ENCODE data around the gene C5orf58. TPM values are rescaled to one million over a fixed set of nuclear protein-coding genes. Genes with fewer than 3 reads are reported as not detected.

C5orf58 gene
- total and polyA plus RNA-seq, 8 donors = 0.34 to 0.72 (median 0.43) TPM; not detected in 2

DNA sequence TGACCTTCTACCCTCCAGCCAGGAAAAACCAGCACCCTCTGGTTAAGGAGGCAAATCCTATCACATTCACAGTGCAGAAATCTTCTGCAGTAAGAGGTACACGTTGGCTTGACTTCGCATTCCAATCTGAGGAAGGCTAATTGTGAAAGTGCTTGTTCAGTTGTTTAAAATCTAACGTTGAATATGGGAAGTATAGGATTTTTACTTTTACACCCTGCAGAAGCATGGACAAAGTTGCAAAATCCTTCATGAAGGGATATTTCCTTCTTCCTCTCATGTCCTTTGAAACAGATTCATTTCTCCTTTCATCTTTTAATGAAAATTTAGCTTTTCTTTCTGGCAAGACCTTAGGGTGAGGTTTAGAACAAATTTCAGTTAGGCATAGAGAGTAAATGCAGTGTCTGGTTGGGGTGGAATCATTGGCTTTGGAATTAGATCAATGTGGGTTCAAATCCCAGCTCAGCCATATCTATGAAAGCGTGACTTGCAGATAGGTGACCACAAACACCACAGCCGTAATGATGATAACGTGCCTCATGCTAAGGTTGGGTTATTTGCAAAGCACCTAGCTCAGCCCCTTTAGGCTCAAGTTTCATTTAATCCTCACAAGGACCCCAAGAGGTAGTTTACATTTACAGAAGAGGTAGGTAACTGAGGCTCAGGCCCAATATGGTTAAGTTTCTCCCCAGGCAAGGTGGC is 42.2 kb upstream of the C5orf58 start:
- DNase-seq (no peak), ATAC-seq (no peak)
- Histone ChIP-seq H3K4me1 (no peaks in the 10 kb centered on the region), H3K27me3 (no peaks in the 10 kb centered on the region), H3K27ac (no peak overlapping the region), H3K9me3 (no peaks in the 10 kb centered on the region), H3K36me3 (no peaks in the 10 kb centered on the region), H3K4me3 (no peak overlapping the region)
- TF ChIP-seq, protein P1, sequence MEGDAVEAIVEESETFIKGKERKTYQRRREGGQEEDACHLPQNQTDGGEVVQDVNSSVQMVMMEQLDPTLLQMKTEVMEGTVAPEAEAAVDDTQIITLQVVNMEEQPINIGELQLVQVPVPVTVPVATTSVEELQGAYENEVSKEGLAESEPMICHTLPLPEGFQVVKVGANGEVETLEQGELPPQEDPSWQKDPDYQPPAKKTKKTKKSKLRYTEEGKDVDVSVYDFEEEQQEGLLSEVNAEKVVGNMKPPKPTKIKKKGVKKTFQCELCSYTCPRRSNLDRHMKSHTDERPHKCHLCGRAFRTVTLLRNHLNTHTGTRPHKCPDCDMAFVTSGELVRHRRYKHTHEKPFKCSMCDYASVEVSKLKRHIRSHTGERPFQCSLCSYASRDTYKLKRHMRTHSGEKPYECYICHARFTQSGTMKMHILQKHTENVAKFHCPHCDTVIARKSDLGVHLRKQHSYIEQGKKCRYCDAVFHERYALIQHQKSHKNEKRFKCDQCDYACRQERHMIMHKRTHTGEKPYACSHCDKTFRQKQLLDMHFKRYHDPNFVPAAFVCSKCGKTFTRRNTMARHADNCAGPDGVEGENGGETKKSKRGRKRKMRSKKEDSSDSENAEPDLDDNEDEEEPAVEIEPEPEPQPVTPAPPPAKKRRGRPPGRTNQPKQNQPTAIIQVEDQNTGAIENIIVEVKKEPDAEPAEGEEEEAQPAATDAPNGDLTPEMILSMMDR (IDR thresholded peaks at IDR 0.05) = no peak
- intact Hi-C loops (cut with DNase I) = no loop called here

DNA sequence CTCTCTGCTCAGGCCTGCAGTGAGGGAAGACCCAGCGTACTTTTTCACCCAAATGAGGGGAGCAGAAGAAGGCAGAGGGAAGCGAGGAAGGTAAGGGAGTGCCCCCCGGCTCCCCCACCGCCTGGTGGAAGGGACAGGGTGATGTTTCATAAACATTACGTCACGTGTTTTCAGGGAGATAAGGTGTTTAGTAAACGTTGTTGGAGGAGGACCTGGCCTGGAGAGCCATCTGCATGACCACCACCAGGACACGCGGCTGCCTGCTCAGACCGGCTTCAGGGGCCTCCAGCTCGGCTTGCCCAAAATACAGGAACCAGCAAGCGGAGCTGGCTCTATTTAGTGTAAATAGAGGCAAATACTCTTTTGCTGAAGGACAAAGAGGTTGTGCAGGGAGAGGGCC is 40.0 kb upstream of the C5orf58 start:
- no peak overlapping the region for H3K4me3 ChIP-seq
- TF ChIP-seq, protein P1 (IDR thresholded peaks at IDR 0.05) = no peak
- ATAC-seq (no peak), DNase-seq (no peak)
- no peaks in the 10 kb centered on the region for H3K36me3 ChIP-seq
- no peaks in the 10 kb centered on the region for H3K9me3 ChIP-seq
- intact Hi-C loops (cut with DNase I) = no loop called here
- no peaks in the 10 kb centered on the region for H3K4me1 ChIP-seq
- no peak overlapping the region for H3K27ac ChIP-seq
- no peaks in the 10 kb centered on the region for H3K27me3 ChIP-seq

DNA sequence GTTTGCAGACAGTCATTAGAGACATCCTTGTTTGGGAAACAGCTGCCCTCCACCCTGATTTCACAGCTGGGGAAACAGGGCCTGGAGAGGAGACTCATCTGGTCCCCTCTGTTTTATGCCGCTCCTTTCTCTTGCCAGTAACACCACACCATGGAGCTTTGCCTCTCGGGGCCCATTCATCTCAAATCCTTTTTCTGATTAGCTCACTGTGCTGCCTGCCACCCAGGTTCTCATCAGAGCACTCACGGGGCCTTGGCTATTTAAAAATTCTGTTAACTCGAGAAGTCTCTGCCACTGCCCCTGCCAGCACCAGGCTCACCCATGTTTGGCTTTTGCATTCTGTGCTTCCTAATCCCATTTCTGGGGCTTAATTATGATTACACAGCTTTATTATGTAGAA is 36.8 kb upstream of the C5orf58 start:
- H3K9me3 ChIP-seq = no peaks in the 10 kb centered on the region
- no peaks in the 10 kb centered on the region for H3K36me3 ChIP-seq
- DNase-seq = no peak
- no peak overlapping the region for H3K4me3 ChIP-seq
- intact Hi-C loops (cut with DNase I) = no loop called here
- no peaks in the 10 kb centered on the region for H3K27me3 ChIP-seq
- no peaks in the 10 kb centered on the region for H3K4me1 ChIP-seq
- TF ChIP-seq, protein P1 (IDR thresholded peaks at IDR 0.05) = no peak
- ATAC-seq = no peak
- H3K27ac ChIP-seq = no peak overlapping the region

DNA sequence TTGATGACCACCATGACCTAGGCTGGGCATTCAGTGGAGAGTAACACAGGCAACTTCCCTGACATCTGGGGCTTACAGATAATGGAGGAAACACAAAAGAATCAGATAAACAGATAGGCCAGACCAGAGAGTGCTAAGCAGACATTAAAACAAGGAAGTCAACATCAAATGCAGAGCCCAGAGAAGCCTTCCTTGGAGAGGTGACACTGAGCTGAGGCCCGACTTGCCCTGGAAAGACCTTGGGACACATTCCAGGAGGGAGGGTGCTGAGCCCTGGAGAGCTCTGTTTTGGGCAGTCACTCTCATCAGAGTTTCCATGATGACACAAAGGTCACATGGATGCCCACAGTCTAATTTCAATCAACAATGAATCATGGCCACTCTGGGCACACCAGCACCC is 31.9 kb upstream of the C5orf58 start:
- no peak for ATAC-seq
- no peaks in the 10 kb centered on the region for H3K36me3 ChIP-seq
- no peak overlapping the region for H3K4me3 ChIP-seq
- H3K27ac ChIP-seq = no peak overlapping the region
- TF ChIP-seq, protein P1 (IDR thresholded peaks at IDR 0.05) = no peak
- DNase-seq = no peak
- no peaks in the 10 kb centered on the region for H3K9me3 ChIP-seq
- intact Hi-C loops (cut with DNase I) = no loop called here
- H3K4me1 ChIP-seq = no peaks in the 10 kb centered on the region
- H3K27me3 ChIP-seq = peaks cover 0 to 10% of the 10 kb centered on the region in 2 donors

DNA sequence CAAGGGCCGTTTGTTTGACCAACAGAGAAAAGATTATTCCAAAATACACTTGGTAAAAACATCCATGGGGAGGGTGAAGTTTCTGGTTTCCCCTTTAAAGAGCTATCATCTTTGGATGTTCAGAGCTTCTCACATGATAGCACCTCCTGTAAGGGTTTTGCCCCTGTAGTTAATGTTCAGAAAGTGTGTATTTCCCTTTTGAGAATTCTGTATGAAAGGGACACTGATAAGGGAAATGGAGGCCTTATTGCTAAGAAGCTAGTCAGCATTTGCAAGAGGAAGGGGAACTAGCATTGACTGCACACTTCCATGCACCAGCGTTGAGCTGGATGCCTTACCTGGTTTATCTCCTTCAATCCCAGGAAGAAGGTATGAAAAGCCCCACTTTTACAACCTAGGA is 31.5 kb upstream of the C5orf58 start:
- intact Hi-C loops (cut with DNase I) = no loop called here
- no peak for DNase-seq
- no peak for ATAC-seq
- peaks cover 0 to 10% of the 10 kb centered on the region in 2 donors for H3K27me3 ChIP-seq
- TF ChIP-seq, protein P1 (IDR thresholded peaks at IDR 0.05) = no peak
- H3K4me1 ChIP-seq = no peaks in the 10 kb centered on the region
- no peak overlapping the region for H3K4me3 ChIP-seq
- H3K27ac ChIP-seq = no peak overlapping the region
- H3K9me3 ChIP-seq = no peaks in the 10 kb centered on the region
- H3K36me3 ChIP-seq = no peaks in the 10 kb centered on the region

All from left lung (tissue), 10 donors.